Neural progenitor cell (in vitro differentiated cells): ENCODE data around the gene ENAH. TPM values are rescaled to one million over a fixed set of nuclear protein-coding genes. Genes with fewer than 3 reads are reported as not detected.

Experiments used
- DNase-seq: peaks from one replicate; pipeline ENCODE4 v3.0.0-alpha.2; 2016; ENCODE audit warnings: low spot score
- H2AFZ ChIP-seq: fragments of 200-600 bp; sonication (generic); replicated peaks from 2 replicates; pipeline ENCODE4 v1.6.1; 2016; ENCODE audit warnings: antibody characterized with exemption
- H3F3A ChIP-seq: fragments of 200-600 bp; sonication (generic); 2 replicates; pipeline ENCODE4 v1.6.1; 2016; ENCODE audit warnings: antibody characterized with exemption, low read depth
- H3K27ac ChIP-seq: fragments of 200-600 bp; sonication (generic); 2 replicates; pipeline ENCODE4 v1.5.1; 2016; ENCODE audit warnings: mild to moderate bottlenecking
- H3K27me3 ChIP-seq: fragments of 200-600 bp; sonication (generic); 2 replicates; pipeline ENCODE4 v1.6.1; 2016; ENCODE audit warnings: mild to moderate bottlenecking, moderate library complexity
- H3K36me3 ChIP-seq: fragments of 200-600 bp; sonication (generic); 2 replicates; pipeline ENCODE4 v1.5.1; 2016
- H3K4me1 ChIP-seq: fragments of 200-600 bp; sonication (generic); 2 replicates; pipeline ENCODE4 v1.6.1; 2016; ENCODE audit warnings: mixed run types
- H3K4me2 ChIP-seq: fragments of 200-600 bp; sonication (generic); 2 replicates; pipeline ENCODE4 v1.6.1; 2016
- H3K4me3 ChIP-seq: fragments of 200-600 bp; sonication (generic); 2 replicates; pipeline ENCODE4 v1.5.1; 2016
- H3K79me2 ChIP-seq: fragments of 200-600 bp; sonication (generic); 2 replicates; pipeline ENCODE4 v1.6.1; 2016; ENCODE audit warnings: low read depth
- H3K9ac ChIP-seq: fragments of 200-600 bp; sonication (generic); 2 replicates; pipeline ENCODE4 v1.6.1; 2016
- H3K9me3 ChIP-seq: fragments of 200-600 bp; sonication (generic); 2 replicates; pipeline ENCODE4 v1.5.1; 2016; ENCODE audit warnings: low read depth
- H4K20me1 ChIP-seq: fragments of 200-600 bp; sonication (generic); 2 replicates; pipeline ENCODE4 v1.6.1; 2016; ENCODE audit warnings: low read depth
- H3K27ac Mint-ChIP-seq: 3 replicates; pipeline ENCODE4 v1.8.0; 2021; ENCODE audit warnings: mixed read lengths
- H3K27me3 Mint-ChIP-seq: 2 replicates; pipeline ENCODE4 v1.8.0; 2022; ENCODE audit warnings: low read depth, mild to moderate bottlenecking, inconsistent platforms, moderate library complexity, mixed read lengths; ENCODE audit not compliant: insufficient read depth
- H3K36me3 Mint-ChIP-seq: 3 replicates; pipeline ENCODE4 v1.8.0; 2021; ENCODE audit warnings: mixed read lengths
- H3K4me1 Mint-ChIP-seq: 3 replicates; pipeline ENCODE4 v1.8.0; 2021; ENCODE audit warnings: mixed read lengths
- H3K4me3 Mint-ChIP-seq: 3 replicates; pipeline ENCODE4 v1.8.0; 2021; ENCODE audit warnings: mild to moderate bottlenecking, moderate library complexity, mixed read lengths
- H3K9me3 Mint-ChIP-seq: 3 replicates; pipeline ENCODE4 v1.8.0; 2020; ENCODE audit warnings: mixed read lengths
- EZH2 ChIP-seq: fragments of 200-600 bp; sonication (generic); IDR thresholded peaks from 2 replicates; pipeline ENCODE4 v1.6.1; 2017; ENCODE audit warnings: antibody characterized with exemption, mild to moderate bottlenecking, moderate library complexity
- EZH2phosphoT487 ChIP-seq: fragments of 200-600 bp; sonication (generic); IDR thresholded peaks from 2 replicates; pipeline ENCODE4 v1.6.1; 2017; ENCODE audit warnings: antibody characterized with exemption
- total RNA-seq: library from RNA; depleted of rRNA; stranded (reverse); fragments of >200 nt; gene quantifications from 2 replicates; pipeline ENCODE4 v1.2.3, GENCODE V29; 2015; ENCODE audit warnings: low replicate concordance
- TF ChIP-seq, protein P1 (sequence below): fragments of 200-600 bp; sonication (generic); IDR thresholded peaks from 2 replicates; pipeline ENCODE4 v1.5.1; 2017; ENCODE audit warnings: antibody characterized with exemption, mild to moderate bottlenecking

ENAH gene
- total RNA-seq, 1 donor from 2014 or later: 346 TPM

DNA sequence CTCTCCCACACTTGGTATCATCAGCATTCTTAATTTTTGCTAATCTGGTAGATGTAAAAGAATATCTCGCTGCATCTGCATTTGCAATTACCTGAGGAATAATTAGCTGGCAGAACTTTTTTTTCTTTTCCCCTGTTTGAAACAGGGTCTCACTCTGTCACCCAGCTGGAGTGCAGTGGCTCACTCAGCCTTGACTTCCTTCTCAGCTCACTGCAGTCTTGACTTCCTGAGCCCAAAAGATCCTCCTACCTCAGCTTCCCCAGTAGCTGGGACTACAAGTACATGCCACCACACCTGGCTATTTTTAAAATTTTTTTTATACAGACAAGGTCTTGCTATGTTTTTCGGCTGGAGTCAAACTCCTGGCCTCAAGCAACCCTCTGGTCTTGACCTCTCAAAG is 35.4 kb upstream of the ENAH start:
- no peak overlapping the region for H3K4me2 ChIP-seq
- no peak overlapping the region for H2AFZ ChIP-seq
- Mint-ChIP-seq H3K27ac (no peak overlapping the region), H3K9me3 (no peaks in the 10 kb centered on the region), H3K27me3 (peaks cover 3% of the 10 kb centered on the region), H3K4me3 (no peak overlapping the region), H3K4me1 (no peaks in the 10 kb centered on the region), H3K36me3 (no peaks in the 10 kb centered on the region)
- H3K4me3 ChIP-seq: no peak overlapping the region
- DNase-seq: no peak
- no peaks in the 10 kb centered on the region for H3F3A ChIP-seq
- TF ChIP-seq, protein P1, sequence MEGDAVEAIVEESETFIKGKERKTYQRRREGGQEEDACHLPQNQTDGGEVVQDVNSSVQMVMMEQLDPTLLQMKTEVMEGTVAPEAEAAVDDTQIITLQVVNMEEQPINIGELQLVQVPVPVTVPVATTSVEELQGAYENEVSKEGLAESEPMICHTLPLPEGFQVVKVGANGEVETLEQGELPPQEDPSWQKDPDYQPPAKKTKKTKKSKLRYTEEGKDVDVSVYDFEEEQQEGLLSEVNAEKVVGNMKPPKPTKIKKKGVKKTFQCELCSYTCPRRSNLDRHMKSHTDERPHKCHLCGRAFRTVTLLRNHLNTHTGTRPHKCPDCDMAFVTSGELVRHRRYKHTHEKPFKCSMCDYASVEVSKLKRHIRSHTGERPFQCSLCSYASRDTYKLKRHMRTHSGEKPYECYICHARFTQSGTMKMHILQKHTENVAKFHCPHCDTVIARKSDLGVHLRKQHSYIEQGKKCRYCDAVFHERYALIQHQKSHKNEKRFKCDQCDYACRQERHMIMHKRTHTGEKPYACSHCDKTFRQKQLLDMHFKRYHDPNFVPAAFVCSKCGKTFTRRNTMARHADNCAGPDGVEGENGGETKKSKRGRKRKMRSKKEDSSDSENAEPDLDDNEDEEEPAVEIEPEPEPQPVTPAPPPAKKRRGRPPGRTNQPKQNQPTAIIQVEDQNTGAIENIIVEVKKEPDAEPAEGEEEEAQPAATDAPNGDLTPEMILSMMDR: no peak
- no peaks in the 10 kb centered on the region for H3K27me3 ChIP-seq
- no peak overlapping the region for H3K27ac ChIP-seq
- H3K4me1 ChIP-seq: no peaks in the 10 kb centered on the region
- H3K36me3 ChIP-seq: no peaks in the 10 kb centered on the region
- no peaks in the 10 kb centered on the region for H4K20me1 ChIP-seq
- H3K79me2 ChIP-seq: no peaks in the 10 kb centered on the region
- H3K9ac ChIP-seq: no peak overlapping the region
- no peaks in the 10 kb centered on the region for H3K9me3 ChIP-seq

DNA sequence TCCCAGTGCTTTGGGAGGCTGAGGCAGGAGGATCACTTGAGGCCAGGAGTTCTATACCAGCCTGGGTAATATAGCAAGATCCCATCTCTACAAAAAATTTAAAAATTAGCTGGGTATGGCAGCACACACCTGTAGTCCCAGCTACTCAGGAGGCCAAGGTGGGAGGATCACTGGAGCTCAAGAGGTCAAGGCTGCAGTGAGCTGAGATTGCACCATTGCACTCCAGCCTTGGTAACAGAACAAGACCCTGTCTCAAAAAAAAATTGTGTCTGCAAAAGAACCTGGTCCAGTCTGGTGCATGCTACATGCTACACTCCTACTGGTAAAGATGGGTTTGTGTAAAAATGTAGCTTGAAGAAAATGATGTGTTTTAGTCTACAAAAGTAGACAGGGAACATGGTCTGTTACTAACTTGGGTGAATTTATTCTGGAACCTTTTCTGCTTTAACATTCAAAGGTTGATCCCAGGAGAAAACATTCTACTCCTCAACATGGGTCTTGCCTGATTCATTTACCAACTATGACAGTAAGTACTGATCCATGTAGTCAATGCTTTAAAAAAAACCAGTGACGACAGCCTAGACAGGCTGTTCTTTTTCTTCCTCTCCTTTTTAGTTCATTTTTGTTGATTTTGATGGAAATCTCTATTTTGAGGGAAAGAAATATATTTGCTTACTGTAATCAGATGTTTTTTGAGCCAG is 32.7 kb upstream of the ENAH start:
- Histone ChIP-seq H4K20me1 (no peaks in the 10 kb centered on the region), H3F3A (no peaks in the 10 kb centered on the region), H3K27ac (no peak overlapping the region), H3K79me2 (no peaks in the 10 kb centered on the region), H3K4me2 (no peak overlapping the region), H3K27me3 (no peaks in the 10 kb centered on the region), H3K36me3 (no peaks in the 10 kb centered on the region), H3K4me3 (no peak overlapping the region), H3K4me1 (no peaks in the 10 kb centered on the region), H2AFZ (no peak overlapping the region), H3K9me3 (no peaks in the 10 kb centered on the region), H3K9ac (no peak overlapping the region)
- H3K27me3 Mint-ChIP-seq: peaks cover 3% of the 10 kb centered on the region
- H3K9me3 Mint-ChIP-seq: no peaks in the 10 kb centered on the region
- no peak overlapping the region for H3K27ac Mint-ChIP-seq
- H3K4me3 Mint-ChIP-seq: no peak overlapping the region
- DNase-seq: no peak
- TF ChIP-seq, protein P1: no peak
- no peak for TF ChIP-seq EZH2phosphoT487
- TF ChIP-seq EZH2: no peak
- H3K36me3 Mint-ChIP-seq: no peaks in the 10 kb centered on the region
- no peaks in the 10 kb centered on the region for H3K4me1 Mint-ChIP-seq

DNA sequence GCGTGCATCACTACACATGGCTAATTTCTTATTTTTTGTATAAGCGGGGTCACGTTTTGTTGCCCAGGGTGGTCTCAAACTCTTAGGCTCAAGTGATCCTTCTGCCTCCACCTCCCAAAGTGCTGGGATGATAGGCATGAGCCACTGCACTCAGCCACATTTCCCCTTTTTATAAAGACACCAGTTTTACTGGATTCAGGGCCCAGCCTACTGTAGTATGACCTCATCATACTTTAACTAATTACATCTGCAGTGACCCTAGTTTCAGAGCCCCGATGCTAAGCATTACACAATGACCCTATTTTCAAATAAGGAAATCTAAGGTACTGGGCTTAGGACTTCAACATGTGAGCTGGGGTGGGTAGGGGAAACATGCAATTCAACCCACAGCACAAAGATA is 31.8 kb upstream of the ENAH start:
- no peaks in the 10 kb centered on the region for H3K36me3 Mint-ChIP-seq
- Histone ChIP-seq H3K4me2 (no peak overlapping the region), H3F3A (no peaks in the 10 kb centered on the region), H2AFZ (no peak overlapping the region), H4K20me1 (no peaks in the 10 kb centered on the region), H3K9me3 (no peaks in the 10 kb centered on the region), H3K9ac (no peak overlapping the region), H3K79me2 (no peaks in the 10 kb centered on the region), H3K36me3 (no peaks in the 10 kb centered on the region), H3K27ac (no peak overlapping the region), H3K4me1 (no peaks in the 10 kb centered on the region), H3K4me3 (no peak overlapping the region), H3K27me3 (no peaks in the 10 kb centered on the region)
- H3K4me3 Mint-ChIP-seq: no peak overlapping the region
- no peaks in the 10 kb centered on the region for H3K9me3 Mint-ChIP-seq
- H3K27ac Mint-ChIP-seq: no peak overlapping the region
- peaks cover 5% of the 10 kb centered on the region for H3K27me3 Mint-ChIP-seq
- no peak for DNase-seq
- TF ChIP-seq, protein P1: no peak
- TF ChIP-seq EZH2 (no peak), EZH2phosphoT487 (no peak)
- H3K4me1 Mint-ChIP-seq: no peaks in the 10 kb centered on the region
